GM21717 (cell line): ENCODE measurements around the gene KLHL6.
A peak's percentile ranks its signal among the peaks of the same experiment; 100 is the strongest.
"Not testable (repeated sequence)": the region's sequence is repeated elsewhere in the genome, so short reads cannot be mapped to it uniquely, and the experiment has no call there.

Source experiments
- ATAC-seq: cut with Tn5 transposase; IDR thresholded peaks from one replicate; pipeline ENCODE4 v1.9.1; 2021; ENCODE audit warnings: mild to moderate bottlenecking, moderate library complexity; ENCODE audit not compliant: unreplicated experiment

The KLHL6 gene

DNA sequence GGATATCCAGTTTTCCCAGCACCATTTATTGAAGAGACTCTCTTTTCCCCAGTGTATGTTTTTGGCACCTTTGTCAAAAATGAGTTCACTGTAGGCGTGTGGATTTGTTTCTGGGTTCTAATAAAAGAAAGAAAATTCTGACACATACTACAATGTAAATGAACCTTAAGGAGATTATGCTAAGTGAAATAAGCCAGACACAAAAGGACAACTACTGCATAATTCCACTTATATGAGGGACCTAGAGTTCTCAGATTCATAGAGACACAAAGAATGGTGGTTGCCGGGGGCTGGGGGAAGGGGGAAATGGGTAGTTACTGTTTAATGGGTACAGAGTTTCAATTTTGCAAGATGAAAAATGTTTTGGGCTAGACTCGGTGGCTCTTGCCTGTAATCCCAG is 14.7 kb upstream of the KLHL6 start:
- not testable (repeated sequence) for ATAC-seq

DNA sequence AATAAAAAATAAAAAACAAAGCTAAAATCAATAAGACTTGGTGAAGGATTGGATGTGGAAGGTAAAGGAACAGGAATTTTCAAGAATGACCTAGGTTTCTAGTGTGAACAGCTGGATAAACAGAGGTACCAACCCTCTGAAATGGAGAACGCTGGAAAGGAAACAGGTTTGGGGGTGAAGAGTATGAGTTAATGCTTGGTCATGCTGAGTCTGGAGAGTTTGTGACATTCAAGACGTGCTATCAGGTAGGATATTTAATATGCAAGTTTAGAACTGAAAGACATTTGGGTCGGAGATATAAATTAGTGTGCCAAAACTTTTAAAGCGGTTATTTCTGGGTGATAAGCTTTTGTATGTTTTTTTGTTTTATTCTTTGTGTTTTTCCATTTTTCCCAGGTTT is 11.4 kb upstream of the KLHL6 start:
- no peak for ATAC-seq

DNA sequence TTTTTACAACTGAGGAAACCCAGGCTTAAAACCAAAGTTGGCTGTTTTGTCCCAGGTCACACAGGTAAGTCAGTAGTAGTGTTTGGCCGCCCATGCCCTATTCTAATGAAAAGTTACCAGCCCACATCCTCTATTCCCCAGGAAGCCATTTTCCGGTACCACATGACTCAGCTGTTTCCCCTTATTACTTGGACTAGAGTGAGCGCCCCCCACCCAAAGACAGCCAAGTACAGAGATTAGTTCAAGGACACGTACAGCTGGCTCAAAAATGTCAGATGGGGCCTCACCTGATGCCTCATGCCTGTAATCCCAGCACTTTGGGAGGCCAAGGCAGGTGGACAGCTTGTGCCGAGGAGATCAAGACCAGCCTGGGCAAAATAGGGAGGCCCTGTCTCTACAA is 8.5 kb upstream of the KLHL6 start:
- no peak for ATAC-seq

DNA sequence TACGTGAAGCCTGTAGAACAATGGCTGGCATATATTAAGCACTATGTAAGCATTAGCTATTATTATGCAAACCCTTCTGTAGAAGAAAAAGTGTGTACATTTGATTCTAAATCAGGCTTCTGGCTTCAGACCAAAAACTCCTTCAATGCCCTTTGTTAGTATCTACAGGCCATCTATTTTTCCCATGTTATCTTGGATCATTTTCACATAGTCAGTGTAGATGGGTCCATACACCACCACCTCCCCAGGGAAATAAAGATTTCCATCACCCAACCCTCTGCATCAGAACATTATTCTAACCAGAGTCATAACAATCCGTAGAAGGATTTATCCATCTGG is 8.0 kb upstream of the KLHL6 start:
- no peak for ATAC-seq

DNA sequence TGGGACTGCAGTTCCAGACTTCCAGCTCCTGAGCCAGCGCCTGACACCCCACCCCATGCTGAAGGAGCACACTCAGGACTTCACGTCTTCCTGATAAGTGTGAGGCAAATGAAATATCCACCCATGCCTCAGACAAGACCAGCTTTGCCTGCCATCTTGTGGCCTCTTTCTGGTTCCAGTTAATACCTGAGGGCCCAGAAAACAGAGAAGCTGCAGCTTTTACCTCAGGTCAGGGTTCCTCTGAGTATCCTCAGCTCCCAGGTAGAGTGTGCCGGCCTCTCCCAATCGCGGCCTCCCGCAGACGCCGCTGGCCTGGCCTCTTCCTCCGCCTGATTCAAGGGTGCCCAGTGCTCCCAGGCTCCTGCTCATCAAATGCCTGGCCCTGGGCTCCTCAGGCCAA is 5.1 kb upstream of the KLHL6 start:
- ATAC-seq = no peak

DNA sequence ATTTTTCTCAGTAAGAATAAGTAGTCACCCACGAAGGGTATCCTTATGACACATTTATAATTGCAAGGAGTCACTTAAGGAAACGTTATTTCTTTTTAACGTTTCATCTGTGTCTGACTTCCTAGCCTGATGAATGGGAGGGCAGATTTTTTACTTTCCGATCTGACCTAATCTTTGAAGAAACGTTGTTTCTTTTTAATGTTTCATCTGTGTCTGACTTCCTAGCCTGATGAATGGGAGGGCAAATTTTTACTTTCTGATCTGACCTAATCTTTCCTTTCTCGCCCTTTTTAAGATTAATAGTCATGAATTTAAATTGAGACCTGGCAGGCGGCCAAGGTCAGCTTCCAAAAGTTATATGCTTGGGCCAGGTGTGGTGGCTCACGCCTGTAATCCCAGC is 3.0 kb upstream of the KLHL6 start:
- ATAC-seq = no peak

DNA sequence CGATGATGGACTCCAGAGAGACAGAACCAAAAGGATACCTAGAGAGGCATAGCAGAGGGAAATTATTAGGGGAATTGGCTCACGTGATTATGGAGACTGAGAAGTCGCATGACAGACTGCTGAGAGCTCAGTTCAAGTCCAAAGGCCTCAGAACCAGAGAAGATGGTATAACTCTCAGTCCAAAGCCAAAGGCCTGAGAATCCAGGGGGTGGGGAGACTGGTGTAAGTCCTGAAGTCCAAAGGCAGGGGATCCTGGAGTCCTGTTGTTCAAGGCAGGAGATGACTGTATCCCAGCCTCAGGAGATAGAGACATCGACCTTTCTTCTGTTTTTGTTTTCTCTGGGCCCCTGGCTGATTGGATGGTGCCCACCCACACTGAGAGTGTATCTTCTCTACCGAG is 1.2 kb upstream of the KLHL6 start:
- ATAC-seq = no peak

DNA sequence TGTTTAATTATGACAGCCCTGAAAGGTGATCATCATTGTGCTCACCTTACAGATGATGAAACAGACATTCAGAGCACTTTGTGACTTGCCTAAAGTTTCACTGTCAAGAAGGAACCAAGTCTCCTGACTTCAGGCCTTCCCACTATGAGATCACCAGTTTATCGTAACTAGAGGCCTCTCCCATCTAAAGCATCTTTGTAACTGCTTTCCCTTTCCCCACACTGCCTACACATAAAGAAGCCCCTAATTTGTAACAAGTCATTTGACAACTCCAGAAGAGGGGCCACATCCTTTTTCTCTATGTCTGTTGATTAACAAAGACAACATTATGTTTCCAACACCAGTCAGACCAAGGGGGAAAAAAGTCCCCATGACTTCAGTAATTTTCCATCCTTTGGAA is 1.1 kb downstream of the KLHL6 start:
- ATAC-seq = peak; percentile 54

DNA sequence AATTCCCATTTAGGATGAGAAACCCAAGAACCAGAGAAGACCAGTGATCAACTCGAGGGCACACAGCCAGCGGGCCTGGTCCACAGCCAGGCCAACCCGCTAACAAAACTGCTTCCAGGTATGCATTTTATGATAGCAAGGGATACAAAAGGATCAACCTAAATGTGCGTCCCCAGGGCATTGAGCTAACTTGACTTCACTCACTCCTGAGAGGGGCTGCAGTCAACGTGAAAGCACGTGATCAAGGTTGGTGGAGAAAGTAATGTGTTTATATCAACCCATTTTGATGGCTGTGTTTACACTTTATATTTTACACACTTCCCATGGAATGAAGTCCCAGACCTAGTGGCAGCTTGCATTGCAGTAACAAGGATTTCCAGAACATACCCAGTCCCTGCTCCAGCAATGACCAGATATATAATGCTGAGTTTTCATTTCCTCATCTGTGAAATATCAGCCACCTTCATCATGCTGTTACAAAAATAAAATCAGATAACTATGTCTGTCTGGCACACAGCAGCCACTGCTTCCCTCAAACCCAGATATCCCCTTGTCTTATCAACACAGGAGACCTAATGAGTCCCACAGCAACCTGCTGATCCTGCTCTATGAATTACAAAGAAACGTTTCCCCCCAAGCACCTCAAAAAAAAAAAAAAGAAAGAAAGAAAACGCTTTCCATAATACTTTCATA is 2.0 kb downstream of the KLHL6 start:
- ATAC-seq = no peak

DNA sequence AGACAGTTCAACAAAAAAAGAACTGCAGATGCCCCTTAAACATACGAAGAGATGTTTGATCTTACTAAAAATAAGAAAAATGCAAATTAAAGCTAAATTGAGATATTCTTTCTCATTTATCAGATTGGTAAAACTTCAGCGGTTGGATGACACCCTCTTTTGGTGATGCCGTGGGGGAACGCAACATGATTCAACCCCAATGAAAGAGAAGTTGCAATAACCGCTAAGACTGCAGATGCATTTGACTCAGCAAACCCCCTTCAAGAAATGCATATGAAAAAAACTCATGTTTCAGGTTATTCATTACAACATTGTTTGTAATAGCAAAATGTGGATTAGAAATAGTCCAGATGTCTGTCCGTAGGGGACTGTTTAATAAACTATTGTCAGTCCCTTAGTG is 3.6 kb downstream of the KLHL6 start:
- no peak for ATAC-seq

DNA sequence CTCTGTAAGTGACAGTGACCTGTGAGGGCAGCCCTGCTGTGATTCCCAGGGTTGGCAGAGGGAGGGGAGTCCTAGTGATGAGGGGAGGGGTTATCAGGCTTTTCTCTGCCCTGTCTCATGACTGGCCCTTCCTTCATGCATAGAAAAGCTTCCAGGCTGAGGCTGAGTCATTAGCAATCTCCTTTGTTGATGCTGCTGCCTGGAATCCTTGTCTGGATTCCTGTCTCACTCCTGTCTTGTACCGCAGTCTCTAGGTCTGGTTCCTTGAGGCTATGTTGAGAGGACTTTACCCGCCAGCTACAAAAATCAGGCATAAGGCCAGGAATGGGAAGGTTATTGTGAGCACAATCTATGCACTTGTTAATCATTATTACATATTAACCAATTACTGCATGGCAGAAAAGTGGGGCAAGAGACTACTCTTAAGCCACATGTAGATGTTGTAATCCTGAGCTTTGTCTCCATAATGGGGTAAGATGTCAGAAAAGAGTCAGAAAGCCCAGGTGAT is 7.2 kb downstream of the KLHL6 start:
- no peak for ATAC-seq

DNA sequence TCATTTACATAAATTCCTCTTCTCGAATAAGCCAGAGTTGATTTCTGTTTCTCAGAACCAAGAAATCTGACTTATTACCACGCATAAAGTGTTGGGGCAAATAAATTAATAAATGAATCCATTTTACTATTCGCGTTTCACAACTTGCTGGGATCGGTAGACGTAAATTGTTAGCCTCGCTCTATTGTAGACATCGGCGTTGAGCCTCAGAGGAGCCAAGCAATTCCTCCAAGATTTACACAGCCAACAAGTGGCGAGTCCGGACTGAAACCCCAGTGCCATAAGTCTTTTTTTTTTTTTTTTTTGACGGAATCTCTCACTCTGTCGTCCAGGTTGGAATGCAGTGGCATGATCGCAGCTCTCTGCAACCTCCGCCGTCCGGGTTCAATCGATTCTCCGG is 8.9 kb downstream of the KLHL6 start:
- no peak for ATAC-seq

DNA sequence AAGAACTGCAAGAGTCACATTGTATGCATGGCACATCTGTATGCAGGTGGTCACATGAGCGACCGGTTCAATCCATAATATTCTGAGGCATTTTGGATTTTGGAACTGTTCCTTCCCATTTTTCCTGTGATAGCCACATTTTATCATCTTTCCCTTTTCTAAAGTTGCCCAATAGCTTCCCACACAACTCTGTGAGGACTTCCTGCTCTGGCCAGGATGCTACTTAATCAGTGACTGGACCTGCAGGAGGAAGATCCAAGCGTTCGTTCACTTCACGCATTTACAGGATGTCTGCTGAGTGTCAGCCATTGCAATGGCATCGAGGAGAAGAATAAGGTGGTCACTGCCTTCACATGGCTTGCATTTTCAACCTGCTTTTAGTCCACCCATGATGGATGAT is 9.8 kb downstream of the KLHL6 start:
- ATAC-seq = no peak

DNA sequence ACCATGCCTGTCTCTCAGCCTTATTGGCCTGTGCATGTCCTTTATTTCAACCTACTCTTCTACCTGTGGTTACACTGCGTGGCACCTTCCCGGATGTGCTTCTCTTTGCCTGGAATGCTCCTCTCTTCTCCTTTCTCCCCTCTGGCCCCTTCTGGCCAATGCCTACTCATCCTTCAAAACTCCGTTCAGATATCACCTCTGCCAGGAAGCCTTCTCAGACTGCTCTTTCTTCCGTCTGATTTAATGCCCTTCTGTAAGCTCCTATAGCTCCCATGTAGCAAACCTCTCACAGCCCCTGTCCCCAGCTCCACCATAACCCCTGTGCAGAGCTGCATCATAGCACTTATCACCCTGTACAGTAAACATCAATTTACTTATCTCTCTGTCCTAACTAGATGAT is 13.2 kb downstream of the KLHL6 start:
- ATAC-seq = no peak

DNA sequence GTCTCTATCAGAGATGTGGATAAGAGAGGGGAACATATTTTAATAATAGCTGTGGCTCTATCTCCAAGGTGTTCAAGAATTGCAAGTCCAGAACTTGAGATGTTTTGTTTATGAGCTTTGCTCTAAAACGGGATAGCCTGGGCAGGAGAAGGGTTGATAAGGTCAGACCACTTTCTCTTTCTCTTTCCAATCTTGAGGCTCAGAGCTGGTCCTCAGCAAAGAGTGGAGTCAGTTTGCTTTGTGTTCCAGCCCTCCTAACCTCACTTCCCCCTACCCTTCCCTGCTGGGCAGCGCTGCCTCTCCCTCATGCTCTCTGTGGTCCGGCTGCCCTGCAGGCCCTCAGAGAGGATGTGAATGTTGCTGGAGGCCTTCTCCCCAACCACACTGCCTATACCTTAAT is 13.8 kb downstream of the KLHL6 start:
- peak; percentile 43 for ATAC-seq

DNA sequence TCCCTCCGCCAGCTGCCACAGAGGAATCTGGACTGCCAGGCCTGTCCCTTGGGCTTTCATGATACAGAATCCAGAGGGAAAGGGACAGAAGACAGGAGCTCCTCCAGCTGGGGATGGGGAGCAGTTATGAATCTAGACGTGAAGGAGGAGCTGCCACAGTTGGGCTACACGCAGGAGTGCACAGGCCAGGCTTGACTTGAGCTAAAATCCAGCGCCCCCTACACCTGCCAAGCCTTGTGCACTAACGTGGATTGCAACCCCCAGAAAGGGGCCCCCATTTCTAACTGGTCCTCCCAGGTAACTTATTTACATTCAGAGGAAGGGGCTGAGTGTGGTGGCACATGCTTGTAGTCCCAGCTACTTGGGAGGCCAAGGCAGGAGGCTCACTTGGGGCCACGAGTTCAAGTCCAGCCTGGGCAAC is 14.3 kb downstream of the KLHL6 start:
- peak; percentile 9 for ATAC-seq

DNA sequence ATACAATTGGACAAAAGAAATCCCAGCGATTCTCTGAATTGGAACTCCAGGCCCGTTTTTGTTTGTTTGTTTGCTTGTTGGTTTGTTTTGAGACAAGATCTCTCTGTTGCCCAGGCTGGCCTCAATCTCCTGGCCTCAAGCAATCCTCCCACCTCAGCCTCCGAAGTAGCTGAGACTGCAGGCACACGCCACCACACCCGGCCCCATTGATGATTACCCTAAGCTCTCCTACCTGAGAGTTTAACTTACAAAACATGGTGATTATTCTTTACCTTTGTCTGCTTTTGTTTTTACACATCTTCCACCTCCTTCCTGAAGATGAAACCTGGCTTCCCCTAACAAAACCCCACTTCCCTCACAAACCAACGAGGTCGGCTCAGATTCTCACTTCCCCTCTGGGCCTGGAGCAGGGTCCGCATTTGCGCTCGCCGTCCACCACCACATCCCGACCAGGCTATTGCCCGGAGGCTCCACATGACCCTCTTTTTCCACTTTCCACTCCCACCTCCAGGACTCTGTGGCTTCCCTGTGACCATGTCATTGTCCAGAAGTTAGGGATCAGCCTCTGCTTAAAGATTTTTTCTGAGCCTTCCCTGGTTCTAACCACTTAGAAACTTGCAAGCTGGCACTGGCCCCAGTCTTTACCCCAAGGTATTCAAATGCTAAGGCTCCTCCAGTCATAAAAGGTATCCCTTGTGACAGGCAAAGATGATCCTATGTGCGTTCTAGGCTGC is 14.8 kb downstream of the KLHL6 start:
- ATAC-seq = peak; percentile 38

DNA sequence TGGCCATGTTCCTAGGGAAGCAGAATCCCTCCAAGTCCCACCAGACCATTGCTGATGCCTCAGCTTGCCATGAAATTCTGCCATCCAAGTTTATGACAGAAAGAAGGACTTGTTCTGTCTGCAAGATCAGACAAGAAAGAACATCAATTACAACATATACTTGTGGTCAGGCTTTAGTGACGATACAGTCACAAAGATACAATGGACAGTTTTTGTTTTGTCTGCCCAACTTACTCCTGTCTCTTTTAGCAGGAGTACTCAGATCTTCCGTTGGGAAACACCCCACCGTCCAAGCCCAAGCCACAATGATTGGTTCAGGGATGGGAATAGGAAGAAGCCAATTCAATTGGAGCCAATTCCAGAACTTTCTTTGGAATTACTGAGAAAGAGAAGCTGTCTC is 15.7 kb downstream of the KLHL6 start:
- ATAC-seq = no peak

DNA sequence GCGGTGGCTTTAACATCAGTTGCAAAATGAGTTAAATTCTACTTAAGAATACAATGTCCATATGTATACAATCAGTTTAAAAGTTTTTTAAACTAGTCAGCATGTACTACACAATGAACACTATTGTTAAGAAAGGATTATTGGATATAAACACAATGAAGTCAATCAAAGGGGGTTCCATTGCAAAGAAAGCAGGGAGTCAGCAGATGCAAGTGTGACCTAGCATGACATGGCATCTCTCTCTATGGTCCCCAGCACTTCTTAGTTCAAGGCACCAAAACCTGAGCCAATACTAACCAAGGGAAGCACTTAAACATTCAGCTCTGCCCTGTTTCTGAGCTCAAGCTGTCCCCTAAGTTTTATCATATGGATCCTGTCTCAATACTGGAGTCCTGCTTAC is 17.0 kb downstream of the KLHL6 start:
- no peak for ATAC-seq

DNA sequence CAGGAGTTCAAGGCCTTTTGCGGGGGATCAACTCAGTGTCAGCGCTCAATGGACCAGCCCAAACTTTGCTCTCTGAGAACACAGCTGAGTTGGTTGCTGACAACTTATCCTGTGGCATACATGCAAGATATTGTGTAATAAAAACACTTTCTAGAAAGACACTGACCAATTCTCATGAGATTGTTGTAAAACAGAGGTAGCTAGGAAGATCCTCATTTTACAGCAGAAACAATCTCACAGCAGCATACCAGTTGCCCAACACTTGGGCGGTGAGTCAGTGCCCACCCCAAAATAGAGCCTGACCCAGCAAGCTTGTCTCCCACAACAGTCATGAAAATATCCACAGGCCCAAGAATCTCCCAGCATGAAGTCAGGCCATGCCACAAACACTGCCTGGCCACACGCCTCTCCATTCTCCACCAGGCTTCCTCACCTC is 18.2 kb downstream of the KLHL6 start:
- ATAC-seq = no peak

DNA sequence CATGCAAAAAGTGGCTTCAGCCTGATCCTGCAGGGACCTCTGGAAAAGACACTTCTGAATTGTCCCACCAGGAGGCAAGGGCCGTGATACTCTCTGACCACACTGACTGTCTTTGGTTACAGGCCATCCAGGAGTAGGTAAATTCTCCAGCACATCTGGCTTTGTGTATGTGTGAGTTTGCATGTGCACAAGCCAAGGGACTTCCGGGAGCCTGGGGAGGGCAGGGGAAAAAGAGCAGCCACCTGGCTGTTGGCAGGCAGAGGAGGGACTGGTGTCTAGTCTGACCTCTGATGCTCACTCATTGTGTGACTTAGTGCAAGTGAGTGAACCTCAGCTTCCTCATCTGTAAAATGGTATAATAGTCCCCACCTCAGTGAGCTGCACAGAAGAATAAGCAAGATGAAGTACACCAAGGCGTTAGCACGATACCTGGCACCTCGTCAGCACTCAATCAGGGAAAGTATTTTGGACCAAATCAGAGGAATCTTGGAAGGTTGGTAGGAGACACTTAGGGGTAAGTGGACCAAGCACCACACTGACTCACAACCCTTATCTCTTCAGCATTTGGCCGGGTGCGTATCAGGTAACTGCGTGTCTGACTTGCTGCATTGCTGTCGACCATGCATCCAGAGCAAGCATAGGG is 19.1 kb downstream of the KLHL6 start:
- ATAC-seq = peak; percentile 79

DNA sequence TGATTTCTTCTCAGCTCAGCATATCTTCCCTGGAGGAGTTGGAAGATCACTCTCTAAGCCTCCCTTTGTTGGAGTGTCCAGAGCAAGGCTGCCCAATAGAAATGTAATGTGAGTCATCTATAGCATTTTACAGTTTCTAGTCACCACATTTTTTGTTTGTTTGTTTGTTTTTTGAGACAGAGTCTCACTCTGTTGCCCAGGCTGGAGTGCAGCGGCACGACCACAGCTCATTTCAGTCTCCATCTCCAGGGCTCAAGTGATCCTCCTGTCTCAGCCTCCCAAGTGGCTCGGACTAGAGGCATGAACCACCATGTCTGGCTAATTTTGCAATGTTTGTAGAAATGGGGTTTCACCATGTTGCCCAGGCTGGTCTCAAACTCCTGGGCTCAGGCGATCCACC is 21.3 kb downstream of the KLHL6 start:
- ATAC-seq = no peak
